GM23338 (cell line): ENCODE results near the gene CD7. TPM values are rescaled to one million over a fixed set of nuclear protein-coding genes. Genes with fewer than 3 reads are reported as not detected.

Source experiments
- ATAC-seq: fragments of 200-7000 bp; cut with Tn5 transposase; 3 replicates; pipeline ENCODE4 v1.9.1; 2020
- DNase-seq: peaks from one replicate; pipeline ENCODE4 v3.0.0-alpha.2; 2015; ENCODE audit warnings: low spot score
- H2AFZ ChIP-seq: fragments of 200-600 bp; sonication (generic); 2 replicates; pipeline ENCODE4 v1.8.0; 2016; ENCODE audit warnings: antibody characterized with exemption, mild to moderate bottlenecking, moderate library complexity
- H3F3A ChIP-seq: fragments of 200-600 bp; sonication (generic); replicated peaks from 2 replicates; pipeline ENCODE4 v1.8.0; 2017; ENCODE audit warnings: antibody characterized with exemption, mixed run types, low read depth
- H3K27ac ChIP-seq: fragments of 200-600 bp; sonication (generic); 2 replicates; pipeline ENCODE4 v1.6.1; 2016; ENCODE audit warnings: low read depth
- H3K27me3 ChIP-seq: fragments of 200-600 bp; sonication (generic); 2 replicates; pipeline ENCODE4 v1.8.0; 2016; ENCODE audit warnings: mild to moderate bottlenecking, mixed run types, moderate library complexity; ENCODE audit not compliant: insufficient read depth
- H3K36me3 ChIP-seq: fragments of 200-600 bp; sonication (generic); 2 replicates; pipeline ENCODE4 v1.8.0; 2016; ENCODE audit warnings: mild to moderate bottlenecking; ENCODE audit not compliant: insufficient read depth
- H3K4me1 ChIP-seq: fragments of 200-600 bp; sonication (generic); 2 replicates; pipeline ENCODE4 v1.8.0; 2016; ENCODE audit warnings: mild to moderate bottlenecking, moderate library complexity; ENCODE audit not compliant: insufficient read depth
- H3K4me2 ChIP-seq: fragments of 200-600 bp; sonication (generic); 2 replicates; pipeline ENCODE4 v1.7.1; 2017; ENCODE audit warnings: mixed run types
- H3K4me3 ChIP-seq: fragments of 200-600 bp; sonication (generic); 2 replicates; pipeline ENCODE4 v1.6.1; 2016; ENCODE audit warnings: mixed run types
- H3K79me2 ChIP-seq: fragments of 200-600 bp; sonication (generic); replicated peaks from 2 replicates; pipeline ENCODE4 v1.8.0; 2017; ENCODE audit warnings: mild to moderate bottlenecking; ENCODE audit not compliant: insufficient read depth
- H3K9me2 ChIP-seq: fragments of 200-600 bp; sonication (generic); 2 replicates; pipeline ENCODE4 v1.8.0; 2017; ENCODE audit not compliant: insufficient read depth
- H4K20me1 ChIP-seq: fragments of 200-600 bp; sonication (generic); replicated peaks from 2 replicates; pipeline ENCODE4 v1.8.0; 2017; ENCODE audit warnings: mild to moderate bottlenecking; ENCODE audit not compliant: insufficient read depth
- H3K27ac Mint-ChIP-seq: 2 replicates; pipeline ENCODE4 v1.8.0; 2020; ENCODE audit warnings: inconsistent platforms, mild to moderate bottlenecking, moderate library complexity, mixed read lengths
- H3K27me3 Mint-ChIP-seq: 3 replicates; pipeline ENCODE4 v1.8.0; 2022; ENCODE audit warnings: low read depth, mild to moderate bottlenecking, moderate library complexity, mixed read lengths, inconsistent platforms; ENCODE audit not compliant: insufficient read depth, poor library complexity
- H3K36me3 Mint-ChIP-seq: 3 replicates; pipeline ENCODE4 v1.8.0; 2021; ENCODE audit warnings: low read depth, mild to moderate bottlenecking, inconsistent platforms, moderate library complexity, mixed read lengths
- H3K4me1 Mint-ChIP-seq: 3 replicates; pipeline ENCODE4 v1.8.0; 2020; ENCODE audit warnings: mild to moderate bottlenecking, inconsistent platforms, mixed read lengths
- H3K4me3 Mint-ChIP-seq: 3 replicates; pipeline ENCODE4 v1.8.0; 2021; ENCODE audit warnings: moderate library complexity, mild to moderate bottlenecking, inconsistent platforms, mixed read lengths
- H3K9me3 Mint-ChIP-seq: 3 replicates; pipeline ENCODE4 v1.8.0; 2020; ENCODE audit warnings: moderate library complexity, mild to moderate bottlenecking, inconsistent platforms, mixed read lengths
- CREB1 ChIP-seq: fragments of 250-450 bp; sonication (Bioruptor Pico); IDR thresholded peaks from 2 replicates; pipeline ENCODE4 v1.5.0; 2020; ENCODE audit warnings: low read depth, mild to moderate bottlenecking, moderate library complexity
- EZH2 ChIP-seq: fragments of 200-600 bp; sonication (generic); IDR thresholded peaks from one replicate; pipeline ENCODE4 v1.8.0; 2017; ENCODE audit warnings: antibody characterized with exemption, mild to moderate bottlenecking, low read depth; ENCODE audit not compliant: unreplicated experiment
- EZH2phosphoT487 ChIP-seq: fragments of 200-600 bp; sonication (generic); IDR thresholded peaks from one replicate; pipeline ENCODE4 v1.8.1; 2018; ENCODE audit warnings: antibody characterized with exemption; ENCODE audit not compliant: unreplicated experiment
- NANOG ChIP-seq: IDR thresholded peaks from 2 replicates; pipeline ENCODE4 v1.6.1; 2016; ENCODE audit warnings: antibody characterized with exemption, borderline replicate concordance
- POLR2AphosphoS5 ChIP-seq: IDR thresholded peaks from 2 replicates; pipeline ENCODE4 v1.6.1; 2016; ENCODE audit warnings: antibody characterized with exemption, low read depth
- STAT1 ChIP-seq: IDR thresholded peaks from one replicate; pipeline ENCODE4 v1.6.1; 2016; ENCODE audit warnings: antibody characterized with exemption; ENCODE audit not compliant: unreplicated experiment
- ZNF331 ChIP-seq: fragments of 250-450 bp; sonication (Bioruptor Pico); IDR thresholded peaks from 2 replicates; pipeline ENCODE4 v1.5.0; 2020; ENCODE audit warnings: low read depth, mild to moderate bottlenecking, moderate library complexity
- polyA plus RNA-seq: library from polyadenylated mRNA; unstranded; fragments of >200 nt; fragmentation: Nextera tagmentation; extraction: Ambion mirVana; gene quantifications from 2 replicates; pipeline ENCODE4 v1.2.1, GENCODE V29; 2016
- total RNA-seq: library from RNA; depleted of rRNA; stranded (reverse); fragments of >200 nt; shearing (Covaris generic); gene quantifications from 2 replicates; pipeline ENCODE4 v1.2.3, GENCODE V29; 2014
- TF ChIP-seq, protein P1 (sequence below): IDR thresholded peaks from 2 replicates; pipeline ENCODE4 v1.6.1; 2016; ENCODE audit warnings: antibody characterized with exemption
- TF ChIP-seq, protein P2 (sequence below), 2 experiments: fragments of 200-600 bp in 1 of 2; sonication (generic) in 1 of 2; conservative IDR thresholded peaks; 2 replicates each; pipeline versions ENCODE4 v1.5.1 to v1.6.1; 2016 to 2017; ENCODE audit warnings: antibody characterized with exemption in 2 of 2, low read depth in 2 of 2, mild to moderate bottlenecking in 2 of 2, moderate library complexity in 1 of 2
- TF ChIP-seq, protein P3 (sequence below): fragments of 250-450 bp; sonication (Bioruptor Pico); IDR thresholded peaks from 2 replicates; pipeline ENCODE4 v1.5.0; 2020; ENCODE audit warnings: mild to moderate bottlenecking, moderate library complexity
- TF ChIP-seq, protein P4 (sequence below): IDR thresholded peaks from one replicate; pipeline ENCODE4 v1.6.1; 2018; ENCODE audit warnings: antibody characterized with exemption; ENCODE audit not compliant: unreplicated experiment

CD7 gene
- total and polyA plus RNA-seq, 2 experiments from 2014 or later, result 0.42 to 0.44 TPM

DNA sequence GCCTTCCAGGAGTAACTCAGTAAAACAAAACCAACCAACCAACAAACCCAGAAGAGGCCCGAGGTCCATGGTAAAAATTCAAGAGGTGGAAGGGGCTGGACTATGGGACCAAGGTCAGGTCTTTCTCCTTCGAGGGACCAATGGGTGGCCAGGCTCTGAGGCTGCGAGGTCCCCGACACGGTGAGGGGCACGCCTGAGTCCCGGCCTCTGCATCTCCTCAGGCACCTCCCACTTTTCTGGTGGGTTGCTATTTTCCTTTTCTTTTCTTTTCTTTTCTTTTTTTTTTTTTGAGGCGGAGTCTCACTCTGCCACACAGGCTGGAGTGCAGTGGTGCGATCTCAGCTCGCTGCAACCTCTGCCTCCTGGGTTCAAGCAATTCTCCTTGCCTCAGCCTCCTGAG is 18.0 kb downstream of the CD7 start (continued):
- TF ChIP-seq, protein P1, sequence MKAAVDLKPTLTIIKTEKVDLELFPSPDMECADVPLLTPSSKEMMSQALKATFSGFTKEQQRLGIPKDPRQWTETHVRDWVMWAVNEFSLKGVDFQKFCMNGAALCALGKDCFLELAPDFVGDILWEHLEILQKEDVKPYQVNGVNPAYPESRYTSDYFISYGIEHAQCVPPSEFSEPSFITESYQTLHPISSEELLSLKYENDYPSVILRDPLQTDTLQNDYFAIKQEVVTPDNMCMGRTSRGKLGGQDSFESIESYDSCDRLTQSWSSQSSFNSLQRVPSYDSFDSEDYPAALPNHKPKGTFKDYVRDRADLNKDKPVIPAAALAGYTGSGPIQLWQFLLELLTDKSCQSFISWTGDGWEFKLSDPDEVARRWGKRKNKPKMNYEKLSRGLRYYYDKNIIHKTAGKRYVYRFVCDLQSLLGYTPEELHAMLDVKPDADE, result no peak
- TF ChIP-seq STAT1 (no peak), POLR2AphosphoS5 (no peak), NANOG (no peak), EZH2phosphoT487 (no peak), EZH2 (no peak)
- TF ChIP-seq, protein P2, sequence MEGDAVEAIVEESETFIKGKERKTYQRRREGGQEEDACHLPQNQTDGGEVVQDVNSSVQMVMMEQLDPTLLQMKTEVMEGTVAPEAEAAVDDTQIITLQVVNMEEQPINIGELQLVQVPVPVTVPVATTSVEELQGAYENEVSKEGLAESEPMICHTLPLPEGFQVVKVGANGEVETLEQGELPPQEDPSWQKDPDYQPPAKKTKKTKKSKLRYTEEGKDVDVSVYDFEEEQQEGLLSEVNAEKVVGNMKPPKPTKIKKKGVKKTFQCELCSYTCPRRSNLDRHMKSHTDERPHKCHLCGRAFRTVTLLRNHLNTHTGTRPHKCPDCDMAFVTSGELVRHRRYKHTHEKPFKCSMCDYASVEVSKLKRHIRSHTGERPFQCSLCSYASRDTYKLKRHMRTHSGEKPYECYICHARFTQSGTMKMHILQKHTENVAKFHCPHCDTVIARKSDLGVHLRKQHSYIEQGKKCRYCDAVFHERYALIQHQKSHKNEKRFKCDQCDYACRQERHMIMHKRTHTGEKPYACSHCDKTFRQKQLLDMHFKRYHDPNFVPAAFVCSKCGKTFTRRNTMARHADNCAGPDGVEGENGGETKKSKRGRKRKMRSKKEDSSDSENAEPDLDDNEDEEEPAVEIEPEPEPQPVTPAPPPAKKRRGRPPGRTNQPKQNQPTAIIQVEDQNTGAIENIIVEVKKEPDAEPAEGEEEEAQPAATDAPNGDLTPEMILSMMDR (conservative IDR thresholded peaks at IDR 0.05; ENCODE audit: low read depth in 2 of 2), result no peak

DNA sequence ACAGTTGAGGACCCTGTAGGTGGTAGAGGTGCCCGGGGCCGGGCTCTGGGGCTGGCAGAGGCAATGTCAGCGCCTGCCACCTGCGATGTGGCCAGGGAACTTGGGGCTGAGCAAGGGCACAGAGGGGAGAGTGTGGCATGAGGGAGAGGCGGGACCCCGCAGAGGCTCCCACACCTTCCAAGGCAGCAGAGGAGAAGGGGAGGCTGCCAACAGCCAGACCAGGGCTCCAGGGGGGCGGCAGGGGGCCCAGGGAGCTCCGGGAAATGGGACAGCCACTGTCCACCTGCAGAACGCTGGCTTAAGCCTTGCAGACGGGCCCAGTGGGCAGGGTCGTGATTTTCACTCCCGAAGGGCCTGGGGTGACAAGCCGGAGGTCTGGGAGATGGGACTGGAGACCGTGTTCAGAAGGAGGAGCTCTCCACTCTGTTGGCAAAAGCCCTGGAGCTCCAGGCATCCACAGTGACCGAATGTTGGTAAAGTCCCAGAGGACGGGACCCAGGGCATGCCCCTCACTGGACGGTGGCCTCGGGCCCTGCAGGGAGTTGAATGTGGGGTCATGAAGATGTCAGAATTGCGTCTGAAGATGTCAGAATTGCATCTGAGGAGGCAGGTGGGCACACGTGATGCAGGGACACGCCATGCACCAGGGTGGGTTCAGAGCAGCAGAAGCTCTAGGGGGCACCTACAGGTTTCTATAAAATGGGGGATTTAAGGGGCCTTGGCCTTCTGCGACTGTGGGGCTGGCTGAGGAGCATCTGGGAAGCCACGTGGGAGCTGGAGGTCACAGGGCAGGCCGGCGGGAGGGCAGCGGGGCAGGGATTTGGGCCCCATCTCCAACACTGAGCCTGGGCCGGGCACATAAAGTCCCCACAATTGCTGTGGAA is 18.6 kb downstream of the CD7 start:
- H4K20me1 ChIP-seq, result no peaks in the 10 kb centered on the region
- H3F3A ChIP-seq, result peaks cover 7% of the 10 kb centered on the region
- no peaks in the 10 kb centered on the region for H3K79me2 ChIP-seq
- Mint-ChIP-seq H3K27ac (no peak overlapping the region), H3K9me3 (no peaks in the 10 kb centered on the region), H3K4me1 (peaks cover 25% of the 10 kb centered on the region), H3K36me3 (no peaks in the 10 kb centered on the region; the same call in 2 of the 3 replicates), H3K4me3 (no peak overlapping the region), H3K27me3 (peaks cover 16% of the 10 kb centered on the region)
- H3K4me3 ChIP-seq, result no peak overlapping the region
- DNase-seq (no peak), ATAC-seq (no peak)
- peaks cover 4% of the 10 kb centered on the region; the same call in 1 of the 2 replicates for H3K27me3 ChIP-seq
- no peaks in the 10 kb centered on the region for H3K9me2 ChIP-seq
- H3K27ac ChIP-seq, result no peak overlapping the region
- peaks cover 6% of the 10 kb centered on the region; the same call in 1 of the 2 replicates for H3K4me1 ChIP-seq
- H2AFZ ChIP-seq, result no peak overlapping the region; the same call in 1 of the 2 replicates
- H3K36me3 ChIP-seq, result no peaks in the 10 kb centered on the region
- no peak overlapping the region for H3K4me2 ChIP-seq
- TF ChIP-seq, protein P3, sequence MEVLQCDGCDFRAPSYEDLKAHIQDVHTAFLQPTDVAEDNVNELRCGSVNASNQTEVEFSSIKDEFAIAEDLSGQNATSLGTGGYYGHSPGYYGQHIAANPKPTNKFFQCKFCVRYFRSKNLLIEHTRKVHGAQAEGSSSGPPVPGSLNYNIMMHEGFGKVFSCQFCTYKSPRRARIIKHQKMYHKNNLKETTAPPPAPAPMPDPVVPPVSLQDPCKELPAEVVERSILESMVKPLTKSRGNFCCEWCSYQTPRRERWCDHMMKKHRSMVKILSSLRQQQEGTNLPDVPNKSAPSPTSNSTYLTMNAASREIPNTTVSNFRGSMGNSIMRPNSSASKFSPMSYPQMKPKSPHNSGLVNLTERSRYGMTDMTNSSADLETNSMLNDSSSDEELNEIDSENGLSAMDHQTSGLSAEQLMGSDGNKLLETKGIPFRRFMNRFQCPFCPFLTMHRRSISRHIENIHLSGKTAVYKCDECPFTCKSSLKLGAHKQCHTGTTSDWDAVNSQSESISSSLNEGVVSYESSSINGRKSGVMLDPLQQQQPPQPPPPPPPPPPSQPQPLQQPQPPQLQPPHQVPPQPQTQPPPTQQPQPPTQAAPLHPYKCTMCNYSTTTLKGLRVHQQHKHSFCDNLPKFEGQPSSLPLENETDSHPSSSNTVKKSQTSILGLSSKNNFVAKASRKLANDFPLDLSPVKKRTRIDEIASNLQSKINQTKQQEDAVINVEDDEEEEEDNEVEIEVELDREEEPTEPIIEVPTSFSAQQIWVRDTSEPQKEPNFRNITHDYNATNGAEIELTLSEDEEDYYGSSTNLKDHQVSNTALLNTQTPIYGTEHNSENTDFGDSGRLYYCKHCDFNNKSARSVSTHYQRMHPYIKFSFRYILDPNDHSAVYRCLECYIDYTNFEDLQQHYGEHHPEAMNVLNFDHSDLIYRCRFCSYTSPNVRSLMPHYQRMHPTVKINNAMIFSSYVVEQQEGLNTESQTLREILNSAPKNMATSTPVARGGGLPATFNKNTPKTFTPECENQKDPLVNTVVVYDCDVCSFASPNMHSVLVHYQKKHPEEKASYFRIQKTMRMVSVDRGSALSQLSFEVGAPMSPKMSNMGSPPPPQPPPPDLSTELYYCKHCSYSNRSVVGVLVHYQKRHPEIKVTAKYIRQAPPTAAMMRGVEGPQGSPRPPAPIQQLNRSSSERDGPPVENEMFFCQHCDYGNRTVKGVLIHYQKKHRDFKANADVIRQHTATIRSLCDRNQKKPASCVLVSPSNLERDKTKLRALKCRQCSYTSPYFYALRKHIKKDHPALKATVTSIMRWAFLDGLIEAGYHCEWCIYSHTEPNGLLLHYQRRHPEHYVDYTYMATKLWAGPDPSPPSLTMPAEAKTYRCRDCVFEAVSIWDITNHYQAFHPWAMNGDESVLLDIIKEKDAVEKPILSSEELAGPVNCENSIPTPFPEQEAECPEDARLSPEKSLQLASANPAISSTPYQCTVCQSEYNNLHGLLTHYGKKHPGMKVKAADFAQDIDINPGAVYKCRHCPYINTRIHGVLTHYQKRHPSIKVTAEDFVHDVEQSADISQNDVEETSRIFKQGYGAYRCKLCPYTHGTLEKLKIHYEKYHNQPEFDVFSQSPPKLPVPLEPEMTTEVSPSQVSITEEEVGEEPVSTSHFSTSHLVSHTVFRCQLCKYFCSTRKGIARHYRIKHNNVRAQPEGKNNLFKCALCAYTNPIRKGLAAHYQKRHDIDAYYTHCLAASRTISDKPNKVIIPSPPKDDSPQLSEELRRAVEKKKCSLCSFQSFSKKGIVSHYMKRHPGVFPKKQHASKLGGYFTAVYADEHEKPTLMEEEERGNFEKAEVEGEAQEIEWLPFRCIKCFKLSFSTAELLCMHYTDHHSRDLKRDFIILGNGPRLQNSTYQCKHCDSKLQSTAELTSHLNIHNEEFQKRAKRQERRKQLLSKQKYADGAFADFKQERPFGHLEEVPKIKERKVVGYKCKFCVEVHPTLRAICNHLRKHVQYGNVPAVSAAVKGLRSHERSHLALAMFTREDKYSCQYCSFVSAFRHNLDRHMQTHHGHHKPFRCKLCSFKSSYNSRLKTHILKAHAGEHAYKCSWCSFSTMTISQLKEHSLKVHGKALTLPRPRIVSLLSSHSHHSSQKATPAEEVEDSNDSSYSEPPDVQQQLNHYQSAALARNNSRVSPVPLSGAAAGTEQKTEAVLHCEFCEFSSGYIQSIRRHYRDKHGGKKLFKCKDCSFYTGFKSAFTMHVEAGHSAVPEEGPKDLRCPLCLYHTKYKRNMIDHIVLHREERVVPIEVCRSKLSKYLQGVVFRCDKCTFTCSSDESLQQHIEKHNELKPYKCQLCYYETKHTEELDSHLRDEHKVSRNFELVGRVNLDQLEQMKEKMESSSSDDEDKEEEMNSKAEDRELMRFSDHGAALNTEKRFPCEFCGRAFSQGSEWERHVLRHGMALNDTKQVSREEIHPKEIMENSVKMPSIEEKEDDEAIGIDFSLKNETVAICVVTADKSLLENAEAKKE (CRISPR knock-in tag), result no peak
- TF ChIP-seq CREB1 (CRISPR knock-in tag) (no peak), POLR2AphosphoS5 (no peak), ZNF331 (CRISPR knock-in tag) (no peak), STAT1 (no peak), NANOG (no peak)
- TF ChIP-seq, protein P4, sequence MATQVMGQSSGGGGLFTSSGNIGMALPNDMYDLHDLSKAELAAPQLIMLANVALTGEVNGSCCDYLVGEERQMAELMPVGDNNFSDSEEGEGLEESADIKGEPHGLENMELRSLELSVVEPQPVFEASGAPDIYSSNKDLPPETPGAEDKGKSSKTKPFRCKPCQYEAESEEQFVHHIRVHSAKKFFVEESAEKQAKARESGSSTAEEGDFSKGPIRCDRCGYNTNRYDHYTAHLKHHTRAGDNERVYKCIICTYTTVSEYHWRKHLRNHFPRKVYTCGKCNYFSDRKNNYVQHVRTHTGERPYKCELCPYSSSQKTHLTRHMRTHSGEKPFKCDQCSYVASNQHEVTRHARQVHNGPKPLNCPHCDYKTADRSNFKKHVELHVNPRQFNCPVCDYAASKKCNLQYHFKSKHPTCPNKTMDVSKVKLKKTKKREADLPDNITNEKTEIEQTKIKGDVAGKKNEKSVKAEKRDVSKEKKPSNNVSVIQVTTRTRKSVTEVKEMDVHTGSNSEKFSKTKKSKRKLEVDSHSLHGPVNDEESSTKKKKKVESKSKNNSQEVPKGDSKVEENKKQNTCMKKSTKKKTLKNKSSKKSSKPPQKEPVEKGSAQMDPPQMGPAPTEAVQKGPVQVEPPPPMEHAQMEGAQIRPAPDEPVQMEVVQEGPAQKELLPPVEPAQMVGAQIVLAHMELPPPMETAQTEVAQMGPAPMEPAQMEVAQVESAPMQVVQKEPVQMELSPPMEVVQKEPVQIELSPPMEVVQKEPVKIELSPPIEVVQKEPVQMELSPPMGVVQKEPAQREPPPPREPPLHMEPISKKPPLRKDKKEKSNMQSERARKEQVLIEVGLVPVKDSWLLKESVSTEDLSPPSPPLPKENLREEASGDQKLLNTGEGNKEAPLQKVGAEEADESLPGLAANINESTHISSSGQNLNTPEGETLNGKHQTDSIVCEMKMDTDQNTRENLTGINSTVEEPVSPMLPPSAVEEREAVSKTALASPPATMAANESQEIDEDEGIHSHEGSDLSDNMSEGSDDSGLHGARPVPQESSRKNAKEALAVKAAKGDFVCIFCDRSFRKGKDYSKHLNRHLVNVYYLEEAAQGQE, result no peak
